ENCODE data around the gene ADAMTSL4.
A peak's percentile ranks its signal among the peaks of the same experiment; 100 is the strongest.

The ADAMTSL4 gene

DNA sequence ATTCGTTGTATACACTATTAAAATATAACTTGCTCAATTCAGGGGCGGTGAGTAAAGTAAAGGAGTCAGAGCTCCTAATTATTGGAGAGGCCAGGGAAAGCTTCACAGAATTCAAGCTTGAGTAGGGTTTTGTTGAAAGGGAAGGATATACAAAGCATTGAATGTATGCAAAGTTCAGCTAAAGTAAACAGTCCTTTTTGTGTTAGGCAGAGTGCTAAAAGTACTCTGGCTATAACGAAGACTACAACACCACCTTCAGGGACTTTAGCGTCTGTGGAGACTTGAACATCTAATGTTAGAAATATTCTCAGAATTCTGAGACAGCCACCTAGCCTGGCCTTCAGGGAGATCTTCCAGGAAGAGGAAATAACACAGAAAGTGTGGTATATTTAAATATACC, 32.6 kb upstream of the ADAMTSL4 start:
- peak overlapping the region; percentile 87; the same call in 1 of the 2 replicates for H3K4me3 ChIP-seq (ENCODE audit: low read length)
- H3K36me3 ChIP-seq (replicated peaks; ENCODE audit: insufficient read depth, low read length) = no peaks in the 10 kb centered on the region
- H2AFZ ChIP-seq (ENCODE audit: low read length) = peak overlapping the region; percentile 92
- H3K9ac ChIP-seq (ENCODE audit: low read length) = no peak overlapping the region
- no peaks in the 10 kb centered on the region for H4K20me1 ChIP-seq (ENCODE audit: insufficient read depth, low read length)
- H3K79me2 ChIP-seq (ENCODE audit: low read length) = no peaks in the 10 kb centered on the region
- H3K27ac ChIP-seq (ENCODE audit: low read length) = no peak overlapping the region
- no peak for TF ChIP-seq EZH2phosphoT487 (IDR thresholded peaks at IDR 0.05; ENCODE audit: low read length)
- no peak for TF ChIP-seq EZH2 (optimal IDR thresholded peaks at IDR 0.05; ENCODE audit: low read depth, low read length)
- TF ChIP-seq, protein P1, sequence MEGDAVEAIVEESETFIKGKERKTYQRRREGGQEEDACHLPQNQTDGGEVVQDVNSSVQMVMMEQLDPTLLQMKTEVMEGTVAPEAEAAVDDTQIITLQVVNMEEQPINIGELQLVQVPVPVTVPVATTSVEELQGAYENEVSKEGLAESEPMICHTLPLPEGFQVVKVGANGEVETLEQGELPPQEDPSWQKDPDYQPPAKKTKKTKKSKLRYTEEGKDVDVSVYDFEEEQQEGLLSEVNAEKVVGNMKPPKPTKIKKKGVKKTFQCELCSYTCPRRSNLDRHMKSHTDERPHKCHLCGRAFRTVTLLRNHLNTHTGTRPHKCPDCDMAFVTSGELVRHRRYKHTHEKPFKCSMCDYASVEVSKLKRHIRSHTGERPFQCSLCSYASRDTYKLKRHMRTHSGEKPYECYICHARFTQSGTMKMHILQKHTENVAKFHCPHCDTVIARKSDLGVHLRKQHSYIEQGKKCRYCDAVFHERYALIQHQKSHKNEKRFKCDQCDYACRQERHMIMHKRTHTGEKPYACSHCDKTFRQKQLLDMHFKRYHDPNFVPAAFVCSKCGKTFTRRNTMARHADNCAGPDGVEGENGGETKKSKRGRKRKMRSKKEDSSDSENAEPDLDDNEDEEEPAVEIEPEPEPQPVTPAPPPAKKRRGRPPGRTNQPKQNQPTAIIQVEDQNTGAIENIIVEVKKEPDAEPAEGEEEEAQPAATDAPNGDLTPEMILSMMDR (IDR thresholded peaks at IDR 0.05; ENCODE audit: low read length) = no peak
- H3K9me3 ChIP-seq (replicated peaks; ENCODE audit: insufficient read depth, low read length) = no peaks in the 10 kb centered on the region
- 0 out of 2 replicates have a peak, but pooled peaks cover 6% of the 10 kb centered on the region for H3K4me1 ChIP-seq (ENCODE audit: low read length)
- no peaks in the 10 kb centered on the region for H3F3A ChIP-seq (ENCODE audit: insufficient read depth, low read length)
- H3K27me3 ChIP-seq (replicated peaks; ENCODE audit: insufficient read depth, low read length) = no peaks in the 10 kb centered on the region
- DNase-seq = no peak
- peak overlapping the region; percentile 96; the same call in 1 of the 2 replicates for H3K4me2 ChIP-seq (ENCODE audit: low read depth, low read length)
- no peaks in the 10 kb centered on the region for H3K9me2 ChIP-seq (replicated peaks; ENCODE audit: insufficient read depth, low read length)

DNA sequence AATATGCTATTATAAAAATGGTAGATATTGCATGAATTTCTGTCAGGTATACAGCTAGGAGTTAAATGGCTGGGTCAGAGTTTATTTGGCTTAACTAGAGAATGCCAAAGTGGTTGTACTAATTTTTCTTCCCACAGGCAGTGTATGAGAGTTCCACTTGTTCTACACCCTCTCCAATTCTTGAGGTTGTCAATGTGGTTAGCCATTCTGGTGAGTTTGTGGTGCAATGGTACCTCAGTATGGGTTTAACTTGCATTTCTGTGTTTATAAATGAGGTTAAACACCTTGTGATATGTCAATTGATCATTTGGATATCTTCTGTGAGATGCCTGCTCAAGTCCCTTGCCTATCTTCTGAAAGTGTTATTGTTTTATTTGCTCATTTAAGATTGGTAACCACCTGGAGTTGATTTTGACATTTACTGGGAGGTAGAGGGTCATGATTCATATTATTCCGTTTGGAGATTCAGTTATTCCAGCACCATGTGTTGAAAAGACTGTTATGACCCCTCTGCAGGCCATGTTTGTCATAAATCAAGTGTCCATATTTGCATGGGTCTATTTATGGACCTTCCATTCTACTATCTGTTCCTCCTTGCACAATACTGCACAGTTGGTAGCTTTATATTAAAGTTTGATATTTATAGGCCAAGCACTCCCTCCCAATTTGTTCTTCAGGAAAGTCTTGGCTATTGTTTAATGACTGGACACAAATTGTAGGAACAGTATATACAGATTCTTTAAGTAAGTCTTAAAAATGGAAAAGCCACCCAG, 27.8 kb upstream of the ADAMTSL4 start:
- Histone ChIP-seq H3K4me1 (ENCODE audit: low read length) (0 out of 2 replicates have a peak, but pooled peaks cover 3% of the 10 kb centered on the region), H3F3A (ENCODE audit: insufficient read depth, low read length) (no peaks in the 10 kb centered on the region), H3K4me3 (ENCODE audit: low read length) (no peak overlapping the region), H2AFZ (ENCODE audit: low read length) (no peak overlapping the region), H3K9me3 (replicated peaks; ENCODE audit: insufficient read depth, low read length) (no peaks in the 10 kb centered on the region), H3K79me2 (ENCODE audit: low read length) (no peaks in the 10 kb centered on the region), H3K27me3 (replicated peaks; ENCODE audit: insufficient read depth, low read length) (no peaks in the 10 kb centered on the region), H4K20me1 (ENCODE audit: insufficient read depth, low read length) (no peaks in the 10 kb centered on the region), H3K36me3 (replicated peaks; ENCODE audit: insufficient read depth, low read length) (no peaks in the 10 kb centered on the region), H3K27ac (ENCODE audit: low read length) (no peak overlapping the region), H3K4me2 (ENCODE audit: low read depth, low read length) (no peak overlapping the region), H3K9ac (ENCODE audit: low read length) (no peak overlapping the region), H3K9me2 (replicated peaks; ENCODE audit: insufficient read depth, low read length) (no peaks in the 10 kb centered on the region)
- DNase-seq = no peak
- TF ChIP-seq EZH2phosphoT487 (IDR thresholded peaks at IDR 0.05; ENCODE audit: low read length) (no peak), EZH2 (optimal IDR thresholded peaks at IDR 0.05; ENCODE audit: low read depth, low read length) (no peak)
- TF ChIP-seq, protein P1 (IDR thresholded peaks at IDR 0.05; ENCODE audit: low read length) = no peak

DNA sequence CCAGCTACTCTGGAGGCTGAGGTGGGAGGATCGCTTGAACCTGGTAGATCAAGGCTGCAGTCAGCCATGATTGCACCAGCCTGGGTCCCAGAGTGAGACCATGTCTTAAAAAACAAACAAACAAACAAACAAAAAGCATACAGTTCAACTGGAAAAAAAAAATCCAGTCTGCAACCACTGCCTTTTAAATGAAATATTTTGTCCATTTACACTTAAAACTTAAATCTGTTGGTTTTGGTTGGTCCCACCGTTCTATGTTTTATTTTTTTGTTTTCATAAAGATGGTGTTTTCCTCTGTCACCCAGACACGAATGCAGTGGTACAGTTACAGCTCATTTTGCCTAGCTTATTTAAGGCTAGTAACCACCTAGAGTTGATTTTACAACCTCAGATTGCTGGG, 23.9 kb upstream of the ADAMTSL4 start:
- Histone ChIP-seq H3K4me2 (ENCODE audit: low read depth, low read length) (no peak overlapping the region), H3K27ac (ENCODE audit: low read length) (no peak overlapping the region), H3K27me3 (replicated peaks; ENCODE audit: insufficient read depth, low read length) (no peaks in the 10 kb centered on the region), H2AFZ (ENCODE audit: low read length) (no peak overlapping the region), H3F3A (ENCODE audit: insufficient read depth, low read length) (no peaks in the 10 kb centered on the region), H3K79me2 (ENCODE audit: low read length) (no peaks in the 10 kb centered on the region), H3K4me1 (ENCODE audit: low read length) (no peaks in the 10 kb centered on the region), H3K9me2 (replicated peaks; ENCODE audit: insufficient read depth, low read length) (no peaks in the 10 kb centered on the region), H4K20me1 (ENCODE audit: insufficient read depth, low read length) (no peaks in the 10 kb centered on the region), H3K9me3 (replicated peaks; ENCODE audit: insufficient read depth, low read length) (no peaks in the 10 kb centered on the region), H3K9ac (ENCODE audit: low read length) (no peak overlapping the region), H3K4me3 (ENCODE audit: low read length) (no peak overlapping the region), H3K36me3 (replicated peaks; ENCODE audit: insufficient read depth, low read length) (no peaks in the 10 kb centered on the region)
- TF ChIP-seq EZH2 (optimal IDR thresholded peaks at IDR 0.05; ENCODE audit: low read depth, low read length) (no peak), EZH2phosphoT487 (IDR thresholded peaks at IDR 0.05; ENCODE audit: low read length) (no peak)
- TF ChIP-seq, protein P1 (IDR thresholded peaks at IDR 0.05; ENCODE audit: low read length) = no peak
- DNase-seq = no peak

Data from MM.1S (cell line).